HEK293 (cell line): Measurements from ENCODE around the gene SCYL1.

Experiments used
- CTCF ChIP-seq: fragments of 450-650 bp; formaldehyde crosslinking; IDR thresholded peaks from 2 replicates; pipeline ENCODE4 v1.5.1; 2016; ENCODE audit warnings: missing biosample characterization, missing genetic modification characterization
- EGR2 ChIP-seq: fragments of 450-650 bp; formaldehyde crosslinking; IDR thresholded peaks from 2 replicates; pipeline ENCODE4 v1.5.1; 2016; ENCODE audit warnings: low read depth, missing biosample characterization, missing genetic modification characterization
- IKZF3 ChIP-seq: fragments of 450-650 bp; IDR thresholded peaks from 2 replicates; pipeline ENCODE4 v1.5.0; 2018; ENCODE audit warnings: missing biosample characterization, mild to moderate bottlenecking, missing genetic modification characterization, moderate library complexity
- KLF9 ChIP-seq: fragments of 450-650 bp; formaldehyde crosslinking; IDR thresholded peaks from 2 replicates; pipeline ENCODE4 v1.5.1; 2016; ENCODE audit warnings: missing biosample characterization, missing genetic modification characterization, low read depth
- MEIS1 ChIP-seq: sonication (generic); formaldehyde crosslinking; IDR thresholded peaks from 2 replicates; pipeline ENCODE4 v1.8.1; 2022; ENCODE audit warnings: missing genetic modification reagents, mild to moderate bottlenecking, borderline replicate concordance
- PBX3 ChIP-seq: sonication (generic); formaldehyde crosslinking; IDR thresholded peaks from 2 replicates; pipeline ENCODE4 v1.8.1; 2022; ENCODE audit warnings: mild to moderate bottlenecking, moderate library complexity, missing genetic modification reagents
- REPIN1 ChIP-seq: fragments of 450-650 bp; formaldehyde crosslinking; IDR thresholded peaks from 2 replicates; pipeline ENCODE4 v1.5.1; 2017; ENCODE audit warnings: missing biosample characterization, missing genetic modification characterization, low read depth
- REST ChIP-seq: fragments of 450-650 bp; formaldehyde crosslinking; IDR thresholded peaks from 2 replicates; pipeline ENCODE4 v1.5.1; 2016; ENCODE audit warnings: missing biosample characterization, missing genetic modification characterization
- WT1 ChIP-seq: fragments of 450-650 bp; formaldehyde crosslinking; IDR thresholded peaks from 2 replicates; pipeline ENCODE4 v1.5.1; 2016; ENCODE audit warnings: missing biosample characterization, missing genetic modification characterization
- YY2 ChIP-seq: fragments of 450-650 bp; formaldehyde crosslinking; IDR thresholded peaks from 2 replicates; pipeline ENCODE4 v1.5.1; 2016; ENCODE audit warnings: missing biosample characterization, missing genetic modification characterization
- ZBTB17 ChIP-seq: fragments of 450-650 bp; formaldehyde crosslinking; IDR thresholded peaks from 2 replicates; pipeline ENCODE4 v1.5.1; 2016; ENCODE audit warnings: missing biosample characterization, missing genetic modification characterization
- ZFP37 ChIP-seq: fragments of 450-650 bp; formaldehyde crosslinking; IDR thresholded peaks from 2 replicates; pipeline ENCODE4 v1.5.1; 2016; ENCODE audit warnings: missing biosample characterization, missing genetic modification characterization
- ZIC2 ChIP-seq: fragments of 450-650 bp; formaldehyde crosslinking; IDR thresholded peaks from 2 replicates; pipeline ENCODE4 v1.5.1; 2016; ENCODE audit warnings: missing biosample characterization, missing genetic modification characterization
- ZNF391 ChIP-seq: fragments of 450-650 bp; formaldehyde crosslinking; IDR thresholded peaks from 2 replicates; pipeline ENCODE4 v1.5.1; 2016; ENCODE audit warnings: low read depth, missing biosample characterization, missing genetic modification characterization, borderline replicate concordance
- ZNF473 ChIP-seq: fragments of 450-650 bp; formaldehyde crosslinking; IDR thresholded peaks from 2 replicates; pipeline ENCODE4 v1.5.1; 2017; ENCODE audit warnings: missing biosample characterization, missing genetic modification characterization
- ZNF48 ChIP-seq: fragments of 450-650 bp; formaldehyde crosslinking; IDR thresholded peaks from 2 replicates; pipeline ENCODE4 v1.5.1; 2016; ENCODE audit warnings: missing biosample characterization, missing genetic modification characterization
- ZNF501 ChIP-seq: fragments of 450-650 bp; formaldehyde crosslinking; IDR thresholded peaks from 2 replicates; pipeline ENCODE4 v1.5.1; 2016; ENCODE audit warnings: missing biosample characterization, missing genetic modification characterization
- ZNF529 ChIP-seq: fragments of 450-650 bp; formaldehyde crosslinking; IDR thresholded peaks from 2 replicates; pipeline ENCODE4 v1.5.1; 2017; ENCODE audit warnings: missing genetic modification characterization, missing biosample characterization; ENCODE audit not compliant: insufficient replicate concordance
- ZNF639 ChIP-seq: fragments of 450-650 bp; formaldehyde crosslinking; IDR thresholded peaks from 2 replicates; pipeline ENCODE4 v1.5.1; 2016; ENCODE audit warnings: missing biosample characterization, missing genetic modification characterization
- ZNF664 ChIP-seq: fragments of 450-650 bp; formaldehyde crosslinking; IDR thresholded peaks from 2 replicates; pipeline ENCODE4 v1.5.1; 2016; ENCODE audit warnings: missing biosample characterization, missing genetic modification characterization
- ZNF701 ChIP-seq: fragments of 450-650 bp; formaldehyde crosslinking; IDR thresholded peaks from 2 replicates; pipeline ENCODE4 v1.5.1; 2016; ENCODE audit warnings: missing biosample characterization, missing genetic modification characterization
- ZNF776 ChIP-seq: fragments of 450-650 bp; formaldehyde crosslinking; IDR thresholded peaks from 2 replicates; pipeline ENCODE4 v1.5.0; 2017; ENCODE audit warnings: missing biosample characterization, missing genetic modification characterization, borderline replicate concordance
- TF ChIP-seq, protein P1 (sequence below): fragments of 450-650 bp; formaldehyde crosslinking; IDR thresholded peaks from 2 replicates; pipeline ENCODE4 v1.5.1; 2016; ENCODE audit warnings: missing biosample characterization, missing genetic modification characterization, low read depth
- TF ChIP-seq, protein P2 (sequence below): fragments of 450-650 bp; formaldehyde crosslinking; IDR thresholded peaks from 2 replicates; pipeline ENCODE4 v1.5.1; 2016; ENCODE audit warnings: missing biosample characterization, missing genetic modification characterization, low read depth
- TF ChIP-seq, protein P3 (sequence below): fragments of 450-650 bp; formaldehyde crosslinking; IDR thresholded peaks from 2 replicates; pipeline ENCODE4 v1.5.1; 2017; ENCODE audit warnings: missing biosample characterization, missing genetic modification characterization

SCYL1 gene

DNA sequence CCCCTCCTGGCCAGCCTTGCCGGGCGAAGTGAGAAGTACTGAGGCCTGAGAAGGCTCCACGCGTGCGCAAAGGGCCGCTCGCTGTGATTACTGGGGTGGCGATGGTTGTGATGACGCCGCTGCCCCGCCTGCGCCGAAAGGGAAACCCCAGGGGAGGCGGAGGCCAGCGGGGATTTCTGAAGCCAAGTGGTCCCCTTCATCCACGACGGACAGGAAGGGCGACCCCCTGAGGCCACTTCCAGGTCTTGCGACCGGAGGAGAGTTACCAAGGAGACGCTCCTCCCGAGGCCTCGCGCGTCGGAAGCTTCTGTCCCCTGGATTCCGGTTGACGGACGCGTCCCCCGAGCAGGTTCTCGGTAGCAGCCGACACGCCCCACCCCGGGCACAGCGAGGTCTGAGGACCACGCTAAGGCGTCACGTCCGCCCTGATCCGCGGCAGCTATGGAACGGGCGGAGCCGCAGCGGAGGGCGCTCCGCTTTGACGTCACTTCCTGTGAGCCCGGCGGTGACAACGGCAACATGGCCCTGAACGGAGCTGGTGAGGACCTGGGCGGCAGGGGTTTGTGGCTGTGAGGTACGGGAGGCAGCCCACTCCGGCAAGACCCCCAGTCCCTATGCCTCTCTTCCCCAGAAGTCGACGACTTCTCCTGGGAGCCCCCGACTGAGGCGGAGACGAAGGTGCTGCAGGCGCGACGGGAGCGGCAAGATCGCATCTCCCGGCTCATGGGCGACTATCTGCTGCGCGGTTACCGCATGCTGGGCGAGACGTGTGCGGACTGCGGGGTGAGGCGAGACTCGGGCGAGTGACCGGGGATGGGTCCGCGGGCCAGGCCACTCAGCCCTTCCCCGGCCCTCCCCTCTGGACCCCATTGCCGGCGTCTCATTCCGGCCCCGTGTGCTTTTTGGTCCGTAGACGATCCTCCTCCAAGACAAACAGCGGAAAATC lies 45.4 kb downstream of the SCYL1 start, which contains the start of gene ZNRD2 (continued):
- TF ChIP-seq ZIC2 (peak; percentile 81), KLF9 (tag by site-specific recombination) (peak; percentile 94; the same call in 1 of the 2 replicates), PBX3 (CRISPR knock-in tag) (peak; percentile 89), ZNF48 (no peak), ZNF529 (tag by site-specific recombination) (no peak), YY2 (tag by site-specific recombination) (peak; percentile 90), EGR2 (tag by site-specific recombination) (peak; percentile 18; the same call in 1 of the 2 replicates), ZBTB17 (peak; percentile 96), ZNF501 (tag by site-specific recombination) (peak; percentile 89), ZNF473 (tag by site-specific recombination) (no peak), ZNF701 (tag by site-specific recombination) (no peak), ZNF639 (tag by site-specific recombination) (peak; percentile 43; the same call in 1 of the 2 replicates), ZFP37 (peak; percentile 73; the same call in 1 of the 2 replicates), MEIS1 (CRISPR knock-in tag) (no peak), REST (no peak), IKZF3 (peak; percentile 92), ZNF664 (tag by site-specific recombination) (no peak), REPIN1 (tag by site-specific recombination) (no peak), ZNF776 (no peak), CTCF (tag by site-specific recombination) (peak; percentile 92), ZNF391 (tag by site-specific recombination) (0 out of 2 replicates have a peak, but pooled peaks have one; percentile 65), WT1 (peak; percentile 54; the same call in 1 of the 2 replicates)
- TF ChIP-seq, protein P1, sequence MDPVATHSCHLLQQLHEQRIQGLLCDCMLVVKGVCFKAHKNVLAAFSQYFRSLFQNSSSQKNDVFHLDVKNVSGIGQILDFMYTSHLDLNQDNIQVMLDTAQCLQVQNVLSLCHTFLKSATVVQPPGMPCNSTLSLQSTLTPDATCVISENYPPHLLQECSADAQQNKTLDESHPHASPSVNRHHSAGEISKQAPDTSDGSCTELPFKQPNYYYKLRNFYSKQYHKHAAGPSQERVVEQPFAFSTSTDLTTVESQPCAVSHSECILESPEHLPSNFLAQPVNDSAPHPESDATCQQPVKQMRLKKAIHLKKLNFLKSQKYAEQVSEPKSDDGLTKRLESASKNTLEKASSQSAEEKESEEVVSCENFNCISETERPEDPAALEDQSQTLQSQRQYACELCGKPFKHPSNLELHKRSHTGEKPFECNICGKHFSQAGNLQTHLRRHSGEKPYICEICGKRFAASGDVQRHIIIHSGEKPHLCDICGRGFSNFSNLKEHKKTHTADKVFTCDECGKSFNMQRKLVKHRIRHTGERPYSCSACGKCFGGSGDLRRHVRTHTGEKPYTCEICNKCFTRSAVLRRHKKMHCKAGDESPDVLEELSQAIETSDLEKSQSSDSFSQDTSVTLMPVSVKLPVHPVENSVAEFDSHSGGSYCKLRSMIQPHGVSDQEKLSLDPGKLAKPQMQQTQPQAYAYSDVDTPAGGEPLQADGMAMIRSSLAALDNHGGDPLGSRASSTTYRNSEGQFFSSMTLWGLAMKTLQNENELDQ (tag by site-specific recombination) = no peak
- TF ChIP-seq, protein P2, sequence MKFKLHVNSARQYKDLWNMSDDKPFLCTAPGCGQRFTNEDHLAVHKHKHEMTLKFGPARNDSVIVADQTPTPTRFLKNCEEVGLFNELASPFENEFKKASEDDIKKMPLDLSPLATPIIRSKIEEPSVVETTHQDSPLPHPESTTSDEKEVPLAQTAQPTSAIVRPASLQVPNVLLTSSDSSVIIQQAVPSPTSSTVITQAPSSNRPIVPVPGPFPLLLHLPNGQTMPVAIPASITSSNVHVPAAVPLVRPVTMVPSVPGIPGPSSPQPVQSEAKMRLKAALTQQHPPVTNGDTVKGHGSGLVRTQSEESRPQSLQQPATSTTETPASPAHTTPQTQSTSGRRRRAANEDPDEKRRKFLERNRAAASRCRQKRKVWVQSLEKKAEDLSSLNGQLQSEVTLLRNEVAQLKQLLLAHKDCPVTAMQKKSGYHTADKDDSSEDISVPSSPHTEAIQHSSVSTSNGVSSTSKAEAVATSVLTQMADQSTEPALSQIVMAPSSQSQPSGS (tag by site-specific recombination) = peak; percentile 74; the same call in 1 of the 2 replicates
- TF ChIP-seq, protein P3, sequence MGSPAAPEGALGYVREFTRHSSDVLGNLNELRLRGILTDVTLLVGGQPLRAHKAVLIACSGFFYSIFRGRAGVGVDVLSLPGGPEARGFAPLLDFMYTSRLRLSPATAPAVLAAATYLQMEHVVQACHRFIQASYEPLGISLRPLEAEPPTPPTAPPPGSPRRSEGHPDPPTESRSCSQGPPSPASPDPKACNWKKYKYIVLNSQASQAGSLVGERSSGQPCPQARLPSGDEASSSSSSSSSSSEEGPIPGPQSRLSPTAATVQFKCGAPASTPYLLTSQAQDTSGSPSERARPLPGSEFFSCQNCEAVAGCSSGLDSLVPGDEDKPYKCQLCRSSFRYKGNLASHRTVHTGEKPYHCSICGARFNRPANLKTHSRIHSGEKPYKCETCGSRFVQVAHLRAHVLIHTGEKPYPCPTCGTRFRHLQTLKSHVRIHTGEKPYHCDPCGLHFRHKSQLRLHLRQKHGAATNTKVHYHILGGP (tag by site-specific recombination) = no peak
